ENCODE measurements around the gene ZNF445.

DNA sequence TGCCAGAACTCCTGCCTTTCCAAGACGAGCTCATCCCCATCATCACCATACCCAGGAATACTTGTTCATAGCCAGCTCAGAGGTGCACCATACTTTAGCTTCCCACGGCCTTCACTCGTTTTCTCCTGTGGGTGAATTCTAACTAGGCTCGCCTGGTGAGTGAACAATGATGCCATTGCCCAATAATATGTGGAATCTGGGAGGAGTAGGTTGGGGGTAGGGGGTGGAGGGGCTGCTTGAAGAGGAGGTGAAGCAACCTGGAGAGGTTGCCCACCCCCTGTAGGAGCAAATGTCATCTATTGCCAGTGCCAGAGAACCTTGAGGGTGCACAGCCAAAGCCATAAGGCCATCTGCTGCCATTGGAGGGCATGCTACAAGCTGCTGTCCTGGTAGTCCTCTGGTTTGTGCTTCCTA is 592 bp upstream of the ZNF445 start:
- TF ChIP-seq, protein P1, sequence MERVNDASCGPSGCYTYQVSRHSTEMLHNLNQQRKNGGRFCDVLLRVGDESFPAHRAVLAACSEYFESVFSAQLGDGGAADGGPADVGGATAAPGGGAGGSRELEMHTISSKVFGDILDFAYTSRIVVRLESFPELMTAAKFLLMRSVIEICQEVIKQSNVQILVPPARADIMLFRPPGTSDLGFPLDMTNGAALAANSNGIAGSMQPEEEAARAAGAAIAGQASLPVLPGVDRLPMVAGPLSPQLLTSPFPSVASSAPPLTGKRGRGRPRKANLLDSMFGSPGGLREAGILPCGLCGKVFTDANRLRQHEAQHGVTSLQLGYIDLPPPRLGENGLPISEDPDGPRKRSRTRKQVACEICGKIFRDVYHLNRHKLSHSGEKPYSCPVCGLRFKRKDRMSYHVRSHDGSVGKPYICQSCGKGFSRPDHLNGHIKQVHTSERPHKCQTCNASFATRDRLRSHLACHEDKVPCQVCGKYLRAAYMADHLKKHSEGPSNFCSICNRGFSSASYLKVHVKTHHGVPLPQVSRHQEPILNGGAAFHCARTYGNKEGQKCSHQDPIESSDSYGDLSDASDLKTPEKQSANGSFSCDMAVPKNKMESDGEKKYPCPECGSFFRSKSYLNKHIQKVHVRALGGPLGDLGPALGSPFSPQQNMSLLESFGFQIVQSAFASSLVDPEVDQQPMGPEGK (CRISPR knock-in tag; IDR thresholded peaks at IDR 0.05; ENCODE audit: borderline replicate concordance): no peak
- TF ChIP-seq, protein P2, sequence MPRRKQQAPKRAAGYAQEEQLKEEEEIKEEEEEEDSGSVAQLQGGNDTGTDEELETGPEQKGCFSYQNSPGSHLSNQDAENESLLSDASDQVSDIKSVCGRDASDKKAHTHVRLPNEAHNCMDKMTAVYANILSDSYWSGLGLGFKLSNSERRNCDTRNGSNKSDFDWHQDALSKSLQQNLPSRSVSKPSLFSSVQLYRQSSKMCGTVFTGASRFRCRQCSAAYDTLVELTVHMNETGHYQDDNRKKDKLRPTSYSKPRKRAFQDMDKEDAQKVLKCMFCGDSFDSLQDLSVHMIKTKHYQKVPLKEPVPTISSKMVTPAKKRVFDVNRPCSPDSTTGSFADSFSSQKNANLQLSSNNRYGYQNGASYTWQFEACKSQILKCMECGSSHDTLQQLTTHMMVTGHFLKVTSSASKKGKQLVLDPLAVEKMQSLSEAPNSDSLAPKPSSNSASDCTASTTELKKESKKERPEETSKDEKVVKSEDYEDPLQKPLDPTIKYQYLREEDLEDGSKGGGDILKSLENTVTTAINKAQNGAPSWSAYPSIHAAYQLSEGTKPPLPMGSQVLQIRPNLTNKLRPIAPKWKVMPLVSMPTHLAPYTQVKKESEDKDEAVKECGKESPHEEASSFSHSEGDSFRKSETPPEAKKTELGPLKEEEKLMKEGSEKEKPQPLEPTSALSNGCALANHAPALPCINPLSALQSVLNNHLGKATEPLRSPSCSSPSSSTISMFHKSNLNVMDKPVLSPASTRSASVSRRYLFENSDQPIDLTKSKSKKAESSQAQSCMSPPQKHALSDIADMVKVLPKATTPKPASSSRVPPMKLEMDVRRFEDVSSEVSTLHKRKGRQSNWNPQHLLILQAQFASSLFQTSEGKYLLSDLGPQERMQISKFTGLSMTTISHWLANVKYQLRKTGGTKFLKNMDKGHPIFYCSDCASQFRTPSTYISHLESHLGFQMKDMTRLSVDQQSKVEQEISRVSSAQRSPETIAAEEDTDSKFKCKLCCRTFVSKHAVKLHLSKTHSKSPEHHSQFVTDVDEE (CRISPR knock-in tag; IDR thresholded peaks at IDR 0.05): no peak
- TF ChIP-seq, protein P3, sequence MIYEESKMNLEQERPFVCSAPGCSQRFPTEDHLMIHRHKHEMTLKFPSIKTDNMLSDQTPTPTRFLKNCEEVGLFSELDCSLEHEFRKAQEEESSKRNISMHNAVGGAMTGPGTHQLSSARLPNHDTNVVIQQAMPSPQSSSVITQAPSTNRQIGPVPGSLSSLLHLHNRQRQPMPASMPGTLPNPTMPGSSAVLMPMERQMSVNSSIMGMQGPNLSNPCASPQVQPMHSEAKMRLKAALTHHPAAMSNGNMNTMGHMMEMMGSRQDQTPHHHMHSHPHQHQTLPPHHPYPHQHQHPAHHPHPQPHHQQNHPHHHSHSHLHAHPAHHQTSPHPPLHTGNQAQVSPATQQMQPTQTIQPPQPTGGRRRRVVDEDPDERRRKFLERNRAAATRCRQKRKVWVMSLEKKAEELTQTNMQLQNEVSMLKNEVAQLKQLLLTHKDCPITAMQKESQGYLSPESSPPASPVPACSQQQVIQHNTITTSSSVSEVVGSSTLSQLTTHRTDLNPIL (CRISPR knock-in tag; IDR thresholded peaks at IDR 0.05; ENCODE audit: low read depth): no peak
- no peak for TF ChIP-seq ARNTL (CRISPR knock-in tag; IDR thresholded peaks at IDR 0.05; ENCODE audit: borderline replicate concordance, low read depth)
- TF ChIP-seq ZNF8 (CRISPR knock-in tag; IDR thresholded peaks at IDR 0.05): no peak
- TF ChIP-seq, protein P4, sequence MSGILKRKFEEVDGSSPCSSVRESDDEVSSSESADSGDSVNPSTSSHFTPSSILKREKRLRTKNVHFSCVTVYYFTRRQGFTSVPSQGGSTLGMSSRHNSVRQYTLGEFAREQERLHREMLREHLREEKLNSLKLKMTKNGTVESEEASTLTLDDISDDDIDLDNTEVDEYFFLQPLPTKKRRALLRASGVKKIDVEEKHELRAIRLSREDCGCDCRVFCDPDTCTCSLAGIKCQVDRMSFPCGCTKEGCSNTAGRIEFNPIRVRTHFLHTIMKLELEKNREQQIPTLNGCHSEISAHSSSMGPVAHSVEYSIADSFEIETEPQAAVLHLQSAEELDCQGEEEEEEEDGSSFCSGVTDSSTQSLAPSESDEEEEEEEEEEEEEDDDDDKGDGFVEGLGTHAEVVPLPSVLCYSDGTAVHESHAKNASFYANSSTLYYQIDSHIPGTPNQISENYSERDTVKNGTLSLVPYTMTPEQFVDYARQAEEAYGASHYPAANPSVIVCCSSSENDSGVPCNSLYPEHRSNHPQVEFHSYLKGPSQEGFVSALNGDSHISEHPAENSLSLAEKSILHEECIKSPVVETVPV (CRISPR knock-in tag; IDR thresholded peaks at IDR 0.05): no peak
- TF ChIP-seq RARB (CRISPR knock-in tag; IDR thresholded peaks at IDR 0.05): no peak
- TF ChIP-seq BACH2 (CRISPR knock-in tag; IDR thresholded peaks at IDR 0.05; ENCODE audit: borderline replicate concordance): no peak
- TF ChIP-seq TCF4 (CRISPR knock-in tag; IDR thresholded peaks at IDR 0.05; ENCODE audit: borderline replicate concordance): no peak
- no peak for TF ChIP-seq ISL1 (CRISPR knock-in tag; IDR thresholded peaks at IDR 0.05)
